CD4-positive, alpha-beta memory T cell (primary cell): Measurements from ENCODE around the gene BEST3. TPM values are rescaled to one million over a fixed set of nuclear protein-coding genes. Genes with fewer than 3 reads are reported as not detected.
A peak's percentile ranks its signal among the peaks of the same experiment; 100 is the strongest.

Source experiments
- CTCF ChIA-PET: fragments of 350-600 bp; sonication (Branson Sonifier 250); formaldehyde crosslinking; loops from one replicate; lab custom pipeline; 2021; ENCODE audit warnings: inconsistent platforms; ENCODE audit not compliant: partially characterized antibody; lab: Charles Lee
- POLR2A ChIA-PET: fragments of 350-600 bp; sonication (Branson Sonifier 250); formaldehyde crosslinking; loops from one replicate; lab custom pipeline; 2021; ENCODE audit not compliant: partially characterized antibody; lab: Charles Lee
- DNase-seq, 5 donors: peaks; one replicate each; pipeline versions ENCODE4 v3.0.0 to v3.0.0-alpha.2; 2020 to 2022; ENCODE audit warnings: mixed read lengths in 1 of 5
- H3K27ac ChIP-seq: one replicate; pipeline ENCODE4 v1.7.0; 2013; ENCODE audit warnings: low read depth, low read length
- H3K27me3 ChIP-seq: 2 replicates; pipeline ENCODE4 v1.7.0; 2013; ENCODE audit warnings: mild to moderate bottlenecking, low read length, moderate library complexity; ENCODE audit not compliant: insufficient read depth
- H3K36me3 ChIP-seq: 2 replicates; pipeline ENCODE4 v1.7.0; 2013; ENCODE audit warnings: mild to moderate bottlenecking, low read length, moderate library complexity; ENCODE audit not compliant: insufficient read depth
- H3K4me1 ChIP-seq: 2 replicates; pipeline ENCODE4 v1.7.0; 2013; ENCODE audit warnings: mild to moderate bottlenecking, low read length, moderate library complexity; ENCODE audit not compliant: insufficient read depth
- H3K4me3 ChIP-seq, 2 donors: one replicate each; pipeline ENCODE4 v1.7.0; 2013; ENCODE audit warnings: low read length in 2 of 2, mild to moderate bottlenecking in 1 of 2
- H3K9me3 ChIP-seq, 2 donors: one replicate each; pipeline ENCODE4 v1.7.0; 2013; ENCODE audit warnings: low read length in 2 of 2, control low read depth in 1 of 2; ENCODE audit not compliant: control insufficient read depth in 1 of 2
- H3K27ac Mint-ChIP-seq, 7 donors: one replicate each; pipeline ENCODE4 v1.8.0; 2020 to 2021; ENCODE audit warnings: mixed read lengths in 7 of 7, mild to moderate bottlenecking in 6 of 7, inconsistent platforms in 3 of 7, moderate library complexity in 3 of 7
- H3K27me3 Mint-ChIP-seq, 2 donors: one replicate each; pipeline ENCODE4 v1.8.0; 2020 to 2021; ENCODE audit warnings: mixed read lengths in 2 of 2
- H3K36me3 Mint-ChIP-seq, 2 donors: one replicate each; pipeline ENCODE4 v1.8.0; 2020 to 2021; ENCODE audit warnings: mixed read lengths in 2 of 2, inconsistent platforms in 1 of 2, mild to moderate bottlenecking in 1 of 2
- H3K4me1 Mint-ChIP-seq, 4 donors: one replicate each; pipeline ENCODE4 v1.8.0; 2020 to 2021; ENCODE audit warnings: mixed read lengths in 4 of 4, mild to moderate bottlenecking in 1 of 4
- H3K4me3 Mint-ChIP-seq, 8 donors: one replicate each; pipeline ENCODE4 v1.8.0; 2020 to 2021; ENCODE audit warnings: mixed read lengths in 8 of 8, mild to moderate bottlenecking in 7 of 8, moderate library complexity in 6 of 8, inconsistent platforms in 3 of 8
- H3K9me3 Mint-ChIP-seq, 8 donors: one replicate each; pipeline ENCODE4 v1.8.0; 2020 to 2021; ENCODE audit warnings: mixed read lengths in 8 of 8, mild to moderate bottlenecking in 5 of 8, inconsistent platforms in 3 of 8, moderate library complexity in 1 of 8
- intact Hi-C: fragments of 100-400 bp; cut with micrococcal nuclease; formaldehyde crosslinking; loops from one replicate; pipeline ENCODE4 v1.15.1; 2023
- polyA plus RNA-seq, 2 donors: library from polyadenylated mRNA; unstranded; fragments of 300-500 nt; fragmentation: Illumina TruSeq; gene quantifications; one replicate each; pipeline ENCODE4 v1.2.3, GENCODE V29; 2021
- total RNA-seq, 2 experiments: library from RNA; stranded (reverse); gene quantifications; one replicate each; pipeline ENCODE4 v1.2.3, GENCODE V29; 2021

The BEST3 gene
- total and polyA plus RNA-seq, 4 experiments from 2014 or later, result not detected

DNA sequence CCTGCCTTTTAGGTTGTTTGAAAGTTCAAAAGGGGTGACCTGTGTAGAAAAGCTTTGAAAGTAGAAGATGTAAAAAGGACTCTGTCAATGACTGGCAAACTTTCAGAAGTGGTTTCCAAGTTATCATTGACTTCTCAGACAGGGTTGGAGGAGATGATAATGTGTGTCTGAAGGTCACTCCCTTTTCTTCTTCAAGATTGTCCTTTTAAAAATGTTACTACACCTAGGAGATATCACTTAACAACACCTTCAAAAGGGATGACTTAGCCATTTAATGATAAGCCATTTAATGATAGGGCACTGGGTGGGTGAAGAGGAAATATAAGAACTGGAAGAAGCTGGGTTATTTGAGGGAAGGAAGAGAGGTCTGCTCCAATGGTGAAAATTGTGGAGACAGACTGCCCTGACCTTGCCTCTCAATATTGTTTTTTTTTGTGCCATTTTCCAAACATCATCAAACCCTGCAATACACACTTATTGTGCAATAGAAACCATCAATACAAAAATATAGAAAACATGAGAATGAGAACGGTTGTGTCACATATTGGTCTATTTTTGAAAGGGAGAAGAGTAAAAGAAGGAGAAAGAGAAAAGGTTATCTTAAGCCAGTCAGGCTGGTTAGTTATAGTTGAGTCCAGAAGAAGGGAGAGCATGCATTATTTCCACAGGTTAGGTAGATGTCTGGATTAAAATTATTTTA, 38.8 kb downstream of the BEST3 start:
- H3K36me3 ChIP-seq, result no peaks in the 10 kb centered on the region
- ChIA-PET POLR2A (no interaction called here), CTCF (no interaction called here)
- Mint-ChIP-seq H3K27me3 (peaks cover 6 to 9% of the 10 kb centered on the region in 2 donors), H3K27ac (peak overlapping the region in 1 of 7 donors; percentile 67), H3K9me3 (no peaks in the 10 kb centered on the region), H3K36me3 (no peaks in the 10 kb centered on the region), H3K4me1 (no peaks in the 10 kb centered on the region), H3K4me3 (no peak overlapping the region)
- no peaks in the 10 kb centered on the region for H3K27me3 ChIP-seq
- H3K27ac ChIP-seq, result no peak overlapping the region
- no peaks in the 10 kb centered on the region for H3K9me3 ChIP-seq
- no peak for DNase-seq
- intact Hi-C loops, result no loop called here
- H3K4me3 ChIP-seq, result no peak overlapping the region
- H3K4me1 ChIP-seq, result no peaks in the 10 kb centered on the region

DNA sequence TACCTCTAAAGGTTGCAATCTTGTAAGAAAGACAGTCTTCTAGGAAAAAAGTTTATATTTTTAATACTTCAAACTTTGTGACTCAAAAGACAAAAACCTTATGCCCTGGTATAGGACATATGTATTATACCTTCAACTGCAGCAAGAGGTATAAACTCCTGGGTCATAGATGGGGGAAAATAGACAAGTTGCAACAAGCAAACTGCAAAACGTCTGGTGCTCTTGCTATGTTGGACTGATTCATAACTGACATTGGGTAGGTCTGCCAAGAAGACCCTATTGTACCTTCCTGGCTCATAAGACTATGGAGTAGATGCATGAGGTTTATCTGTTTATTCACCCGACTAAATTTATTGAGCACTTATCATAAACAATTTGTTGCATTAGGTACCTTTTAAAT, 40.9 kb downstream of the BEST3 start:
- H3K4me3 ChIP-seq, result no peak overlapping the region
- DNase-seq, result no peak
- Mint-ChIP-seq H3K36me3 (no peaks in the 10 kb centered on the region), H3K27ac (no peak overlapping the region), H3K9me3 (no peaks in the 10 kb centered on the region), H3K27me3 (peaks cover 6 to 14% of the 10 kb centered on the region in 2 donors), H3K4me1 (no peaks in the 10 kb centered on the region), H3K4me3 (no peak overlapping the region)
- ChIA-PET POLR2A (no interaction called here), CTCF (interaction anchor here (0.6 kb wide), 1 partner anchor 18 kb away, joined by 4 read pairs; no protein-coding TSS in a partner anchor)
- H3K27ac ChIP-seq, result no peak overlapping the region
- no peaks in the 10 kb centered on the region for H3K9me3 ChIP-seq
- H3K27me3 ChIP-seq, result no peaks in the 10 kb centered on the region
- no peaks in the 10 kb centered on the region for H3K4me1 ChIP-seq
- no peaks in the 10 kb centered on the region for H3K36me3 ChIP-seq
- intact Hi-C loops, result no loop called here

DNA sequence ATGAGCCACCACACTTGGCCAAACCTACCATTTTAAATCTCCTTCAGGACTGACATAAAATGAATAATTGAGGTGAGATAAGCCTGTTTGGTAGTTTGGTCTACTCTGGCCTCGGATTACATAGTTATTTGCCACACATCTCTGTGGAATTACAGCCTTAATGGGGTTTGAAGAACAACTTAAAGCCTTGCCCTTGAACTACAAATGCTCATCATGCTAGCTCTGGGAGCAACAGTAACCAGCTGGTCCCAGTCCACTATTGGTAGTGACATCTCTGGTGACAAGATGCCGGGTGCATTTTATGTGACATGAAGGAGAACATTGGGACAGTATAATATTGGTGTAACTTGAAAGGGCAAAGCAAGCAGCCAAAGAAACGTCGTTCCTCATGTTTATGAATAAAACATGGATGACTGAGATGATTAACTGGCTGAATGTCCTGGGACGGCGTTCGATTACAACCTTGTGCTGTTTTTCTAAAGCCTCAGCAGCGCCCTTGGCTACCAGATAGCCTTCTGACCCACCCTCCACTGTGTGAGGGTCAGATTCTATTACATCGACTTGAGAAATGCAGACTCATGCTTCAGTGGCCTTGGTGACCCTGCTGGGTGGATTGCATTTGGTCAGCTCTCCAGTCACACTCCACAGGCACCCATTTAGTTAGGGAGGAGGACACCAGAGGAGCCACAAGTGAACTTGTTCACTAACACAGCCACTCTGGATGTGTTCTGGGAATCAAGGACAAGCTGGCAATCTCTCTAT, 41.5 kb downstream of the BEST3 start:
- Mint-ChIP-seq H3K36me3 (no peaks in the 10 kb centered on the region), H3K4me1 (no peaks in the 10 kb centered on the region), H3K27ac (no peak overlapping the region), H3K4me3 (no peak overlapping the region), H3K27me3 (peaks cover 6 to 12% of the 10 kb centered on the region in 2 donors), H3K9me3 (no peaks in the 10 kb centered on the region)
- Histone ChIP-seq H3K4me1 (no peaks in the 10 kb centered on the region), H3K9me3 (no peaks in the 10 kb centered on the region), H3K27me3 (no peaks in the 10 kb centered on the region), H3K4me3 (no peak overlapping the region), H3K36me3 (no peaks in the 10 kb centered on the region), H3K27ac (no peak overlapping the region)
- no peak for DNase-seq
- intact Hi-C loops, result no loop called here
- POLR2A ChIA-PET, result no interaction called here
- CTCF ChIA-PET, result interaction anchor here (0.6 kb wide), 1 partner anchor 18 kb away, joined by 4 read pairs; no protein-coding TSS in a partner anchor

DNA sequence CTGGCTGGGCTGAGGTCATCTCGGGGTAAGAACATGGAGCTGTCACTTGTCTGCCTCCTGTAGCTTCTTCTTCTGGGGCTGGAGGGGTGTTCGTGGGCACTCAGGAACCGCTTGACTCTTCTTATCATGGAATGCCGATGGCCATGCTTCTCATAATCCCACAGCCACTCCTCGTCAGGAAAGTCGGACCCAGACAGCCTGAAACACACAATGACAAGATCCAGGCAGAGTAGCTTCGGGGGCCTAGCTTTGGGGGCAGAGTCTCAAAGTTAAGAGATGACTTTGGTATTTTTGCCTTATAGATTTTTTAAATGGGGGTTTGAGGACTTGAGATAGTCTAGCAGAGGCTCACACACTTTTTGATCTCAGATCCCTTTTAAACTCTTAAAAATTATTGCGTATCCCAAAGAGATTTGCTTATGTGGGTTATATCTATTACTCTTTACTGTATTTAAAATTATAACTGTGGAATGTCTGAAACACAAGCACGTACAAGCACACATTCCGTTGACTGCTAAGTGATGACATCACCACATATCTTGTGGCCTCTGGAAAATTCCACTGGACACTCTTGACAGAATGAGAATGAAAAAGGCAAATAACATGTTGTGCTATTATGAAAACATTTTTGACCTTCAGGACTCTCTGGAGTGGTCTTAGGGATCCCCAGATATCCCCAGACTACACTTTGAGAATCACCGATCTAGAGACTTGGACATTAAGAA, 43.3 kb downstream of the BEST3 start:
- CTCF ChIA-PET, result interaction anchor here (1.2 kb wide), 1 partner anchor 16 kb away, joined by 5 read pairs; no protein-coding TSS in a partner anchor
- POLR2A ChIA-PET, result no interaction called here
- DNase-seq, result no peak
- Histone ChIP-seq H3K36me3 (no peaks in the 10 kb centered on the region), H3K27ac (no peak overlapping the region), H3K9me3 (no peaks in the 10 kb centered on the region), H3K4me1 (no peaks in the 10 kb centered on the region), H3K4me3 (no peak overlapping the region), H3K27me3 (no peaks in the 10 kb centered on the region)
- Mint-ChIP-seq H3K36me3 (no peaks in the 10 kb centered on the region), H3K4me1 (no peaks in the 10 kb centered on the region), H3K9me3 (no peaks in the 10 kb centered on the region), H3K27me3 (peaks cover 6 to 12% of the 10 kb centered on the region in 2 donors), H3K27ac (no peak overlapping the region), H3K4me3 (no peak overlapping the region)
- intact Hi-C loops, result no loop called here

DNA sequence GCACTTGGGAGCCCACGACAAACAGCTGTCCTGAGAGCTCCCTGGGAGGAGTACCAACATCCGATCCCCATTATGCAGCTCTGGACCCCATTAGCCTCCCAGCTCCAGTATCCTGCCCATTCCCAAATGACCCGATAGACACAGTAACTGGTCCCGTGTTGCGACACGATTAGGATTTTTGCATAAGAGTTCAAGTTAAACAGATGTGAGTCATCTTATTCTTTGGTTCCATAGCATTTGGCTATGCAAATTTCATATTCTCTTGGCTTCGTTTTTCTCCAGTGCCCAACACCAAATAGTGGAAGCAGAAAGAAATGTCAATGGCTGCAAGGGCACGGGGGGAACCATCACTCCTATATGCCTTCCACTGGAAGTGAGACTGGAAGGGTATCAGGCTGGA, 45.4 kb downstream of the BEST3 start:
- Mint-ChIP-seq H3K27ac (no peak overlapping the region), H3K36me3 (no peaks in the 10 kb centered on the region), H3K27me3 (peaks cover 5 to 12% of the 10 kb centered on the region in 2 donors), H3K9me3 (no peaks in the 10 kb centered on the region), H3K4me1 (no peaks in the 10 kb centered on the region), H3K4me3 (no peak overlapping the region)
- Histone ChIP-seq H3K9me3 (no peaks in the 10 kb centered on the region), H3K27me3 (no peaks in the 10 kb centered on the region), H3K4me3 (no peak overlapping the region), H3K27ac (no peak overlapping the region), H3K36me3 (no peaks in the 10 kb centered on the region), H3K4me1 (no peaks in the 10 kb centered on the region)
- intact Hi-C loops, result no loop called here
- ChIA-PET POLR2A (no interaction called here), CTCF (no interaction called here)
- no peak for DNase-seq

DNA sequence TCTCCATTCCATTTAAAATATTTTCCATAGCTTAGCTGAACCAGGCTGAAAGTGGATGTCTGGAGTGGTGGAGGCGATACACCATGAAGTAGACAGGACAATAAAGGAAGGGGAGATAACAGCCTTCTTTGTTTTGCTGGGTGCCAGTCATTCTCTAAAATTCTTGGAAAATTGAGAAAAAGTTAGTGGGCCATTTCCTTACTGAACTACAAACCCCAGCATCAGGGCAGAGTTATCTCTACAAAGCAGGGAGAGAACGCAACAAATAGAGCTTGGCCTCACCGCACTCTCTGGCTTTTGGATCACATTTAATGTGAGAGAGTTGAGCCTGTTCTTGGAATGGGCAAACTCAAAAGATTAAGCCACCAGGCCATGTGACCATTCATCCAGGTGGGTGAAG, 47.2 kb downstream of the BEST3 start:
- Histone ChIP-seq H3K4me3 (no peak overlapping the region), H3K36me3 (no peaks in the 10 kb centered on the region), H3K4me1 (no peaks in the 10 kb centered on the region), H3K27me3 (no peaks in the 10 kb centered on the region), H3K27ac (no peak overlapping the region), H3K9me3 (no peaks in the 10 kb centered on the region)
- POLR2A ChIA-PET, result no interaction called here
- Mint-ChIP-seq H3K4me3 (no peak overlapping the region), H3K9me3 (no peaks in the 10 kb centered on the region), H3K4me1 (no peaks in the 10 kb centered on the region), H3K27ac (no peak overlapping the region), H3K36me3 (no peaks in the 10 kb centered on the region), H3K27me3 (peaks cover 10 to 18% of the 10 kb centered on the region in 2 donors)
- CTCF ChIA-PET, result interaction anchor here (0.7 to 4.6 kb wide), 2 partner anchors 11 to 12 kb away, joined by 4 to 34 read pairs; no protein-coding TSS in a partner anchor
- no peak for DNase-seq
- intact Hi-C loops, result no loop called here

DNA sequence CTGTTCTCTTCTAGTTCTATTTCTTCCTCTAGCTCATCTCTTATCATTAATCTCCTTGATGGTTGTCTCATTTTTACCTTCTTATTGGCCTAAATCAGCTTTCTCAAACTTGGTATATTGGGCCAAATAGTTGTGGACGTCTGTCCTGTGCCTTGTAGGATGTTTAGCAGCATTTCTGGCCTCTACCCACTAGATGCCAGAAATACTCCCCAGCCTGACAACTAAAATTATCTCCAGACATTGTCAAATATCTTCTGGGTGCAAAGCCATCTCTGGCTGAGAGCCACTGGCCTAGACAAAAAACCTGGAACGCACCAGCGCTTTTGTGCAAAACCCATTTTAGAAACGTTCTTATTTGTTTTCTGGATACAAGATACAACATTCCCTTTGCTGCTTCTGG, 49.6 kb downstream of the BEST3 start:
- Mint-ChIP-seq H3K27ac (no peak overlapping the region), H3K27me3 (peaks cover 9 to 18% of the 10 kb centered on the region in 2 donors), H3K36me3 (no peaks in the 10 kb centered on the region), H3K4me1 (no peaks in the 10 kb centered on the region), H3K9me3 (no peaks in the 10 kb centered on the region), H3K4me3 (no peak overlapping the region)
- no peaks in the 10 kb centered on the region for H3K4me1 ChIP-seq
- no peak for DNase-seq
- POLR2A ChIA-PET, result no interaction called here
- H3K27me3 ChIP-seq, result no peaks in the 10 kb centered on the region
- H3K36me3 ChIP-seq, result no peaks in the 10 kb centered on the region
- H3K27ac ChIP-seq, result no peak overlapping the region
- intact Hi-C loops, result no loop called here
- no peaks in the 10 kb centered on the region for H3K9me3 ChIP-seq
- CTCF ChIA-PET, result interaction anchor here (4.6 kb wide), 1 partner anchor 9 kb away, joined by 34 read pairs; no protein-coding TSS in a partner anchor
- H3K4me3 ChIP-seq, result no peak overlapping the region
